Left ventricle myocardium inferior (tissue), 1 donor: ENCODE results near the gene BOC. TPM values are rescaled to one million over a fixed set of nuclear protein-coding genes. Genes with fewer than 3 reads are reported as not detected.

Experiments
- DNase-seq: peaks from one replicate; pipeline ENCODE4 v3.0.0-alpha.2; 2020
- H3K27ac ChIP-seq: fragments of 200-600 bp; replicated peaks from 2 replicates; pipeline ENCODE4 v1.8.0; 2021
- H3K27me3 ChIP-seq: fragments of 200-600 bp; 2 replicates; pipeline ENCODE4 v1.8.0; 2021; ENCODE audit warnings: low read depth
- H3K36me3 ChIP-seq: fragments of 200-600 bp; 2 replicates; pipeline ENCODE4 v1.8.0; 2021
- H3K4me1 ChIP-seq: fragments of 200-600 bp; 2 replicates; pipeline ENCODE4 v1.8.0; 2021
- H3K4me3 ChIP-seq: fragments of 200-600 bp; 2 replicates; pipeline ENCODE4 v1.8.0; 2021; ENCODE audit warnings: mild to moderate bottlenecking, moderate library complexity
- H3K9me3 ChIP-seq: fragments of 200-600 bp; replicated peaks from 2 replicates; pipeline ENCODE4 v1.8.0; 2021
- intact Hi-C: fragments of 100-400 bp; cut with micrococcal nuclease; formaldehyde crosslinking; loops from one replicate; pipeline ENCODE4 v1.11.0; 2022
- total RNA-seq: library from RNA; stranded (reverse); fragmentation: NEBNext Ultra II Directional; extraction: Animal tissue kit (Norgen Biotek cat#: 25700); gene quantifications from one replicate; pipeline ENCODE4 v1.2.1, GENCODE V29; 2021
- TF ChIP-seq, protein P1 (sequence below): fragments of 200-600 bp; IDR thresholded peaks from 2 replicates; pipeline ENCODE4 v1.8.0; 2021; ENCODE audit warnings: antibody characterized with exemption, mild to moderate bottlenecking, borderline replicate concordance
- donor health status: DM: no; HTN: yes; CAD: no; lungs with severe emphysema.

The BOC gene
- total RNA-seq, 1 donor from 2014 or later: 6.7 TPM

DNA sequence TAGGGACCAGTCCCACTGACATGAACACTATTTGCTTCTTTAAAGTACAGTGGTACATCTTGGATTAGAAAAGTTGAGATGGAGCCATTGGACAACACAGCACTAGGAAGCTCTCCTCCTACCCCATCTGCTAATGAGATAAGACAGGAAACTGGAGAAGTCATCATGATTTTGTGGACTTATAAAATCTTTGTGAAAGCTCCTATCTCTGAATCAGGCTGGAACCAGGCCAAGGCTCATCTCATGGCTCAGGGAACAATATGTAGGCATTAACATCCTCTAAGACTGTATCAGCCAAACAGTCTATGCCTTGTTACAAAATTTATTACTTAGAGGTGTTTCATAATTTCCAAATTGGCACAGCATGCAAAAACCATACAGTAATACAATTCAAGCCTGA is 84.1 kb downstream of the BOC start:
- no peaks in the 10 kb centered on the region for H3K4me1 ChIP-seq
- H3K9me3 ChIP-seq: no peaks in the 10 kb centered on the region
- no peaks in the 10 kb centered on the region for H3K27me3 ChIP-seq
- TF ChIP-seq, protein P1, sequence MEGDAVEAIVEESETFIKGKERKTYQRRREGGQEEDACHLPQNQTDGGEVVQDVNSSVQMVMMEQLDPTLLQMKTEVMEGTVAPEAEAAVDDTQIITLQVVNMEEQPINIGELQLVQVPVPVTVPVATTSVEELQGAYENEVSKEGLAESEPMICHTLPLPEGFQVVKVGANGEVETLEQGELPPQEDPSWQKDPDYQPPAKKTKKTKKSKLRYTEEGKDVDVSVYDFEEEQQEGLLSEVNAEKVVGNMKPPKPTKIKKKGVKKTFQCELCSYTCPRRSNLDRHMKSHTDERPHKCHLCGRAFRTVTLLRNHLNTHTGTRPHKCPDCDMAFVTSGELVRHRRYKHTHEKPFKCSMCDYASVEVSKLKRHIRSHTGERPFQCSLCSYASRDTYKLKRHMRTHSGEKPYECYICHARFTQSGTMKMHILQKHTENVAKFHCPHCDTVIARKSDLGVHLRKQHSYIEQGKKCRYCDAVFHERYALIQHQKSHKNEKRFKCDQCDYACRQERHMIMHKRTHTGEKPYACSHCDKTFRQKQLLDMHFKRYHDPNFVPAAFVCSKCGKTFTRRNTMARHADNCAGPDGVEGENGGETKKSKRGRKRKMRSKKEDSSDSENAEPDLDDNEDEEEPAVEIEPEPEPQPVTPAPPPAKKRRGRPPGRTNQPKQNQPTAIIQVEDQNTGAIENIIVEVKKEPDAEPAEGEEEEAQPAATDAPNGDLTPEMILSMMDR: no peak
- no peak overlapping the region for H3K4me3 ChIP-seq
- no peak overlapping the region for H3K27ac ChIP-seq
- intact Hi-C loops: no loop called here
- H3K36me3 ChIP-seq: no peaks in the 10 kb centered on the region
- DNase-seq: no peak

DNA sequence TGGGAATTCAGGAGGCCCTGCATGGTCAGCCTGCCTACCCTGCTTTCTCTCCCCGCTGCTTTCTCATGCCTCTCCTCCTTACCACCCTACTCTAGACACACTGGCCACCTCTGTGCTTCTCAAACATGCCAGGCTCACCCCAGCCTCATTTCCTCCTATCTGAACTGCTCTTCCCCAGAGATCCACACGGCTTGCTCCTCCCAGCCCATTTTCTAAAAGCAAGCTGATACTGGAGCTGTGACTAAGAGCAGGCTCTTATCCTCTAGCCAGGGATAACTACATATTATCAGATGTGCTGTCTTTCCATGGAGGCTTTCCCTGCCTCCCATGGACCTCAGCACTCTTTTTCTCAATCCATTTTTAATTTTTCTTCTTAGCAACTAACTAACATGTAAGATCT is 85.9 kb downstream of the BOC start:
- no peak for DNase-seq
- Histone ChIP-seq H3K36me3 (no peaks in the 10 kb centered on the region), H3K4me1 (no peaks in the 10 kb centered on the region), H3K27ac (no peak overlapping the region), H3K4me3 (no peak overlapping the region), H3K9me3 (no peaks in the 10 kb centered on the region), H3K27me3 (no peaks in the 10 kb centered on the region)
- TF ChIP-seq, protein P1: no peak
- intact Hi-C loops: no loop called here

DNA sequence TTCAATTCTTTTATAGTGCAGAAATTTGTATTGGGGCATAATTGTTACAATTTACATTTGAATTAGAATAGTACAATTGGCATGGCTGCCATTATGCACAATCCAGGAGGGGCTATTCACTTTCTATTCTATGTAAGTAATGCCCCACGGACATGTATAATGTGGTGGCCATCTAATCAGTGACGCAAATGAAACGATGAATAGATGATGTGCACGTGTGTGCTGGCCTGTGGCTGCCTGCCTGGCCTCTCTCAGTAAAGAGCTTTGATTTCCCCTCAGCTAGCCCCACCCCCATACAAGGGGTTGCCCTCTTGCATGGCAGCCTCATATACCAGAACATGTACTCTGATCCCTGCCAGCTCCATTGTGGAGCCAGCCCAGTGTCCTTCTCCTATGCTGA is 86.5 kb downstream of the BOC start:
- no peak overlapping the region for H3K4me3 ChIP-seq
- H3K27ac ChIP-seq: no peak overlapping the region
- no peaks in the 10 kb centered on the region for H3K4me1 ChIP-seq
- intact Hi-C loops: no loop called here
- no peaks in the 10 kb centered on the region for H3K27me3 ChIP-seq
- H3K36me3 ChIP-seq: no peaks in the 10 kb centered on the region
- no peak for DNase-seq
- TF ChIP-seq, protein P1: no peak
- no peaks in the 10 kb centered on the region for H3K9me3 ChIP-seq

DNA sequence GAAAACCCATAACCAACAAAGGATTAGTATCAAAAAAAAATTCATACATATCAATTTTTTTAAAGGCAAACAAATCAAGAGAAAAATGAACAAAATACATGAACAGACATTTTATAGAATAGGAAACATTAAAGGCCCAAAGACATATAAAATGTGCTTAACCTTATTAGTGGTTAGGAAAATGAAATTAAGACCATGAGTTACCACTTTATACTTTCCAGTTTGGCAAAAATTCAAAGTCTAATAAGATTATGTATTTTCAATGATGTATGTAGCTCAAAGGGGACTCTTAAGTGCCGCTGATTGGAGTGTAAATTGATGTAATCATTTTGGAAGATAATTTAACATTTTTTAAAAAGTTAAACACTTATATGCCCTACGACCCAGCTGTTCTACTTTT is 89.2 kb downstream of the BOC start:
- H3K9me3 ChIP-seq: no peaks in the 10 kb centered on the region

DNA sequence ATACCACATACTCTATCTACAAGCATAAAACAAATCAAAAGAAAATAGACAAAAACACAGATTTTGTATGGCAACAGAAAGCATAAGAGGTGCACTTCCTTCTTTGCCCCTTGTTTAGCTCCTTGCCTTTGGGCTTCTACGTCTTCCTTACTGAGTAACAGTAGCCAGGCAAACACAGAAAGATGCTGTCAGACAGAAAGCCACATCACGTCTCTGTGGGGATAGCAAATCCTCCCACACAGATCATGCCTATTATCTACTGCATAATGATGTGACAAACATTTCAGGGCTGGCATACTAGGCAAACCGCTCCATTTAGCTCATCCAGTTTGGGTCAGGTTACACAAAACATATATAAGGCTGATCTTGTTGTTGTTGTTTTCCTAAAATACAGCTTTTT is 92.7 kb downstream of the BOC start:
- no peak for DNase-seq

More for the DNA sequence above, 89.2 kb downstream of the BOC start:
- Histone ChIP-seq H3K4me1 (no peaks in the 10 kb centered on the region), H3K27me3 (no peaks in the 10 kb centered on the region), H3K27ac (no peak overlapping the region), H3K4me3 (no peak overlapping the region), H3K36me3 (no peaks in the 10 kb centered on the region)
- TF ChIP-seq, protein P1: no peak
- no peak for DNase-seq
- intact Hi-C loops: no loop called here

More for the DNA sequence above, 92.7 kb downstream of the BOC start:
- no peaks in the 10 kb centered on the region for H3K36me3 ChIP-seq
- no peak overlapping the region for H3K4me3 ChIP-seq
- H3K27me3 ChIP-seq: no peaks in the 10 kb centered on the region
- intact Hi-C loops: no loop called here
- no peaks in the 10 kb centered on the region for H3K4me1 ChIP-seq
- H3K9me3 ChIP-seq: no peaks in the 10 kb centered on the region
- H3K27ac ChIP-seq: no peak overlapping the region
- TF ChIP-seq, protein P1: no peak
